Tibial nerve (tissue), 4 donors: ENCODE data around the gene ZNF516. TPM values are rescaled to one million over a fixed set of nuclear protein-coding genes. Genes with fewer than 3 reads are reported as not detected.

ENCODE experiments used
- DNase-seq, 2 donors: peaks; one replicate each; pipeline ENCODE4 v3.0.0-alpha.2; 2019; ENCODE audit warnings: low spot score in 2 of 2
- H3K27ac ChIP-seq, 4 donors: fragments of 200-600 bp; sonication (generic) in 3 of 4; one replicate each; pipeline ENCODE4 v1.5.1; 2017 to 2019; ENCODE audit warnings: mild to moderate bottlenecking in 1 of 4
- H3K27me3 ChIP-seq, 2 donors: fragments of 200-600 bp; sonication (generic) in 1 of 2; one replicate each; pipeline versions ENCODE4 v1.5.1 to v1.6.0; 2017 to 2019
- H3K36me3 ChIP-seq, 3 donors: fragments of 200-600 bp; sonication (generic); one replicate each; pipeline ENCODE4 v1.5.1; 2018 to 2019
- H3K4me1 ChIP-seq, 4 donors: fragments of 200-600 bp; sonication (generic) in 3 of 4; one replicate each; pipeline ENCODE4 v1.5.1; 2017 to 2019
- H3K4me3 ChIP-seq, 4 donors: fragments of 200-600 bp; sonication (generic) in 3 of 4; one replicate each; pipeline ENCODE4 v1.5.1; 2017 to 2019; ENCODE audit warnings: mild to moderate bottlenecking in 1 of 4, moderate library complexity in 1 of 4
- H3K9me3 ChIP-seq, 4 donors: fragments of 200-600 bp; sonication (generic) in 3 of 4; one replicate each; pipeline ENCODE4 v1.5.1; 2017 to 2019
- EP300 ChIP-seq, 2 donors: sonication (generic); formaldehyde crosslinking; IDR thresholded peaks; one replicate each; pipeline ENCODE4 v1.6.1; 2017; ENCODE audit warnings: antibody characterized with exemption in 2 of 2, mild to moderate bottlenecking in 1 of 2
- POLR2A ChIP-seq, 2 donors: fragments of 450-650 bp; IDR thresholded peaks; one replicate each; pipeline ENCODE4 v1.6.1; 2017; ENCODE audit warnings: antibody characterized with exemption in 2 of 2, mild to moderate bottlenecking in 2 of 2, moderate library complexity in 2 of 2
- WGBS, 2 donors: methylation state at CpG; one replicate each; pipeline ENCODE4 v1.1.5; 2018; 5-methylcytosine and 5-hydroxymethylcytosine counted together
- total RNA-seq, 4 donors: library from RNA; depleted of rRNA; stranded (reverse); fragments of >200 nt; gene quantifications; one replicate each; pipeline ENCODE4 v1.1.0, GENCODE V29; 2016
- TF ChIP-seq, protein P1 (sequence below), 5 experiments: fragments of 200-600 bp in 3 of 5; fragments of 450-650 bp in 2 of 5; sonication (generic) in 3 of 5; IDR thresholded peaks; one replicate each; pipeline ENCODE4 v1.5.1; 2016 to 2019; ENCODE audit warnings: antibody characterized with exemption in 5 of 5, mild to moderate bottlenecking in 3 of 5, moderate library complexity in 2 of 5

The ZNF516 gene
- total RNA-seq, 4 donors from 2014 or later, result 31.4 to 63.0 (median 45.5) TPM

DNA sequence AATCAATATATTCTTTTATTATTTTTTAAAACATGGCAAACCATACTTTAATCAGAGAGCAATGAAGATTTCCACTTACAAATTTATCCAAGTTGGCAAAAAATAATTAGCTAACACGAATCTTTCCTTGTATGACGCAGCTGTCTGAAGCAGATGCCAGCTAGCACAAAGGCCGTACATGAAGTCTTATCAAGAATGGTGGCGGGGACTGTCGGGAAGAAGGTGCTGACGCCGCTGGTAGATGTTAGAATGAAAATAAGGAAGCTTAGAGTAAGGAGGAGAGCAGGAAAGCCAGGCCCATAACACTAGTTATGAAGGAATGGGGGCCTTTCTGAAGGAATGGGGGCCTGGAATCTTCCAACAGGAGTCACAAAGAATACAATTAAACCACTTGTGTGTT lies 96.7 kb downstream of the ZNF516 start:
- Histone ChIP-seq H3K4me3 (no peak overlapping the region), H3K4me1 (peaks cover 0 to 54% (median 6%) of the 10 kb centered on the region in 4 donors), H3K27ac (peak overlapping the region; percentile 21 to 73 (median 38)), H3K36me3 (peaks cover 0 to 22% (median 0%) of the 10 kb centered on the region in 3 donors), H3K9me3 (no peaks in the 10 kb centered on the region), H3K27me3 (no peaks in the 10 kb centered on the region)
- TF ChIP-seq EP300 (IDR thresholded peaks at IDR 0.05) (no peak), POLR2A (IDR thresholded peaks at IDR 0.05) (no peak)
- TF ChIP-seq, protein P1, sequence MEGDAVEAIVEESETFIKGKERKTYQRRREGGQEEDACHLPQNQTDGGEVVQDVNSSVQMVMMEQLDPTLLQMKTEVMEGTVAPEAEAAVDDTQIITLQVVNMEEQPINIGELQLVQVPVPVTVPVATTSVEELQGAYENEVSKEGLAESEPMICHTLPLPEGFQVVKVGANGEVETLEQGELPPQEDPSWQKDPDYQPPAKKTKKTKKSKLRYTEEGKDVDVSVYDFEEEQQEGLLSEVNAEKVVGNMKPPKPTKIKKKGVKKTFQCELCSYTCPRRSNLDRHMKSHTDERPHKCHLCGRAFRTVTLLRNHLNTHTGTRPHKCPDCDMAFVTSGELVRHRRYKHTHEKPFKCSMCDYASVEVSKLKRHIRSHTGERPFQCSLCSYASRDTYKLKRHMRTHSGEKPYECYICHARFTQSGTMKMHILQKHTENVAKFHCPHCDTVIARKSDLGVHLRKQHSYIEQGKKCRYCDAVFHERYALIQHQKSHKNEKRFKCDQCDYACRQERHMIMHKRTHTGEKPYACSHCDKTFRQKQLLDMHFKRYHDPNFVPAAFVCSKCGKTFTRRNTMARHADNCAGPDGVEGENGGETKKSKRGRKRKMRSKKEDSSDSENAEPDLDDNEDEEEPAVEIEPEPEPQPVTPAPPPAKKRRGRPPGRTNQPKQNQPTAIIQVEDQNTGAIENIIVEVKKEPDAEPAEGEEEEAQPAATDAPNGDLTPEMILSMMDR (IDR thresholded peaks at IDR 0.05), result no peak
- DNase-seq, result no peak
- WGBS, 2 donors, result 51 to 58% methylated on average over 7 of the region's 7 CpGs

DNA sequence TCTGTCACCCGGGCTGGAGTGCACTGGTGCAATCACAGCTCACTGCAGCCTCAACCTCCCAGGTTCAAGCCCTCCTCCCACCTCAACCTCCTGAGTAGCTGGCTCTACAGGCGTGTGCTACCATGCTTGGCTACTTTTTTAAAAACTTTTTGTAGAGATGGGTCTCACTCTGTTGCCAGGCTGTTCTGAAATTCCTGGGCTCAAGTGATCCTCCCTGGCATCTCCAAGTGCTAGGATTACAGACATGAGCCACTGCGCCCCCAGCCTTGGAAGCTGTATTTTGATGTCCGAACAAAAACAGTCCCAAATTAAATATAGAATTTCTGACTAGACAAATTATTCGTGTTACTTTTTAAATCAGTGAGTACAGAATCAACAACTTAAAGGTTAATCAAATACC lies 97.4 kb downstream of the ZNF516 start:
- WGBS, 2 donors, result 79 to 84% methylated on average over 5 of the region's 5 CpGs
- TF ChIP-seq EP300 (IDR thresholded peaks at IDR 0.05), result no peak
- TF ChIP-seq POLR2A (IDR thresholded peaks at IDR 0.05), result no peak
- TF ChIP-seq, protein P1 (IDR thresholded peaks at IDR 0.05), result no peak
- no peaks in the 10 kb centered on the region for H3K9me3 ChIP-seq
- DNase-seq, result no peak
- no peak overlapping the region for H3K4me3 ChIP-seq
- peak overlapping the region in 1 of 4 donors; percentile 57 for H3K27ac ChIP-seq
- peaks cover 0 to 21% (median 0%) of the 10 kb centered on the region in 3 donors for H3K36me3 ChIP-seq
- peaks cover 0 to 54% (median 6%) of the 10 kb centered on the region in 4 donors for H3K4me1 ChIP-seq
- H3K27me3 ChIP-seq, result no peaks in the 10 kb centered on the region

DNA sequence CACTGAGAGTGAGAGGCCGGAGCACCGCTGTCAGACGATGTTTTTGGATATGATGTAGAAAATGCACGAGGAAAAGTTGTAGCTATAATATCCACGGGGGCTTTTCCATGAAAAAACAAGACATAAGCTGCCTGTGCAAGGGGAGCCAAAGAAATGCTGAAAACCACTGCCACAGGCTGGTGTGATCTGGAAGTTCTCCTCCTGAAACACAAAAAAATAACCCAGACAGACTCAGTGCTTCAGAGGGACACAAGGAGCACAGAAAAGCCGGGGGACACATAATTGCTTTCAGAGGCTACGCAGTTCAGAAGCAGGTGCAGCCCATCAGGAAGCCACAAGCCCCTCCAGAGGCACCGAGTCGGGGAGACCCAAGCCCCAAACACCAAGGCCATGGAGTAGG lies 98.2 kb downstream of the ZNF516 start:
- no peaks in the 10 kb centered on the region for H3K27me3 ChIP-seq
- DNase-seq, result no peak
- peaks cover 0 to 60% (median 6%) of the 10 kb centered on the region in 4 donors for H3K4me1 ChIP-seq
- peak overlapping the region in 2 of 4 donors; percentile 47 to 52 for H3K27ac ChIP-seq
- no peak overlapping the region for H3K4me3 ChIP-seq
- 75 to 79% methylated on average over 9 of the region's 9 CpGs for WGBS, 2 donors
- no peaks in the 10 kb centered on the region for H3K9me3 ChIP-seq
- TF ChIP-seq EP300 (IDR thresholded peaks at IDR 0.05) (no peak), POLR2A (IDR thresholded peaks at IDR 0.05) (no peak)
- TF ChIP-seq, protein P1 (IDR thresholded peaks at IDR 0.05), result peak in 1 of 5 experiments; percentile 9
- H3K36me3 ChIP-seq, result peaks cover 0 to 12% (median 0%) of the 10 kb centered on the region in 3 donors

- no peak overlapping the region for H3K27ac ChIP-seq
- peaks cover 0 to 59% (median 7%) of the 10 kb centered on the region in 4 donors for H3K4me1 ChIP-seq
- no peaks in the 10 kb centered on the region for H3K9me3 ChIP-seq
- 81 to 87% methylated on average over 19 to 20 of the region's 20 CpGs for WGBS, 2 donors
- TF ChIP-seq POLR2A (IDR thresholded peaks at IDR 0.05) (no peak), EP300 (IDR thresholded peaks at IDR 0.05) (no peak)
- TF ChIP-seq, protein P1 (IDR thresholded peaks at IDR 0.05), result no peak
- DNase-seq, result no peak
- H3K36me3 ChIP-seq, result peaks cover 0 to 12% (median 0%) of the 10 kb centered on the region in 3 donors
- no peak overlapping the region for H3K4me3 ChIP-seq
- H3K27me3 ChIP-seq, result no peaks in the 10 kb centered on the region
These were observed 99.4 kb downstream of the ZNF516 start for GRCh38 chr18:76395609-76396008.

DNA sequence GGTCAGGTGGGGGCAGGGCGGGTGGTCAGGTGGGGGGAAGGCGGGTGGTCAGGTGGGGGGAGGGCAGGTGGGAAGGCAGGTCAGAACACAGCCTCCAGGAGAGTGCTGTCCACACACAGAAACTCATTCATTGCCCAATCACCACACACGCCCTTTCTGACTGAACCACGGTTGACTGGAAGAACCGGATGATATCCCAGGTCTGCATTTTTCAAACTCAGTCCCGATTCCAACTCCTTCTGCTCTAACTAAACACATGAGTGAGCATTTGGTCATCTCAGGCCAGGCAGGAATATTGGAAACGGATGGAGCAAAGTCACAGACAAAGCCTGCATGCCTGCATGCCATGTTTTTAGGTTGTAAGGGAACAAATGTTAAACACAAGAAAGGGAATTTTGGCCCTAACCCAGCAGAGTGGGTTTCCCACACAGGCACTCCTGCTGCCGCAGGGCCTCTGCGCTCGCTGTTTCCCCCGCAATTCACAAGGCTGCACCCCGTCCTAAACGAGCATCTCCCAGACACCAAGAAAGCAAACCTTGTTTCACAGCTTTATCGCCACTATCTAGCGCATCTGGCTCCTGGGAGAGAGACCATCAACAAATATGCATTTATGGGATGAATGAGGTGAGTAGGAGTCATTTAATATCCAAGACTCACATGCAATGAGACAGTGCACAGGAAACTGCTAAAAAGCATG lies 100.1 kb downstream of the ZNF516 start:
- H3K4me3 ChIP-seq, result no peak overlapping the region
- H3K9me3 ChIP-seq, result no peaks in the 10 kb centered on the region
- DNase-seq, result no peak
- H3K4me1 ChIP-seq, result peaks cover 0 to 59% (median 11%) of the 10 kb centered on the region in 4 donors
- no peak overlapping the region for H3K27ac ChIP-seq
- H3K27me3 ChIP-seq, result no peaks in the 10 kb centered on the region
- TF ChIP-seq POLR2A (IDR thresholded peaks at IDR 0.05), result no peak
- TF ChIP-seq, protein P1 (IDR thresholded peaks at IDR 0.05), result no peak
- no peak for TF ChIP-seq EP300 (IDR thresholded peaks at IDR 0.05)
- 73 to 76% methylated on average over 13 of the region's 15 CpGs for WGBS, 2 donors
- peaks cover 0 to 12% (median 0%) of the 10 kb centered on the region in 3 donors for H3K36me3 ChIP-seq
